HepG2 (cell line): ENCODE data around the gene ATPAF2. TPM values are rescaled to one million over a fixed set of nuclear protein-coding genes. Genes with fewer than 3 reads are reported as not detected.

Experiments used
- BORCS8-MEF2B ChIP-seq: sonication (generic); formaldehyde crosslinking; IDR thresholded peaks from 2 replicates; pipeline ENCODE4 v1.8.0; 2022; ENCODE audit warnings: mild to moderate bottlenecking, missing genetic modification reagents
- KDM3A ChIP-seq: IDR thresholded peaks from 2 replicates; pipeline ENCODE4 v1.6.1; 2018; ENCODE audit warnings: low read depth, missing compliant biosample characterization
- MAZ ChIP-seq, 2 experiments: sonication (generic) in 1 of 2; formaldehyde crosslinking in 1 of 2; IDR thresholded peaks; 2 replicates each; pipeline versions ENCODE4 v1.5.0 to v1.6.1; 2012 to 2020; ENCODE audit warnings: low read depth in 2 of 2, mild to moderate bottlenecking in 2 of 2, borderline replicate concordance in 1 of 2, improper control_type of control experiment in 1 of 2, low read length in 1 of 2, missing genetic modification reagents in 1 of 2, moderate library complexity in 1 of 2
- NFATC3 ChIP-seq: sonication (generic); formaldehyde crosslinking; IDR thresholded peaks from 2 replicates; pipeline ENCODE4 v1.5.1; 2020; ENCODE audit warnings: mild to moderate bottlenecking, missing genetic modification reagents
- NPAS2 ChIP-seq: sonication (generic); formaldehyde crosslinking; IDR thresholded peaks from 2 replicates; pipeline ENCODE4 v1.8.0; 2022; ENCODE audit warnings: mild to moderate bottlenecking, missing genetic modification reagents, borderline replicate concordance
- RAD21 ChIP-seq: fragments of 450-650 bp; formaldehyde crosslinking; IDR thresholded peaks from 2 replicates; pipeline ENCODE4 v1.5.0; 2020; ENCODE audit warnings: mild to moderate bottlenecking
- REL ChIP-seq: sonication (generic); formaldehyde crosslinking; conservative IDR thresholded peaks from 2 replicates; pipeline ENCODE4 v1.8.0; 2022; ENCODE audit warnings: mild to moderate bottlenecking, missing genetic modification reagents, moderate library complexity
- SALL1 ChIP-seq: sonication (generic); formaldehyde crosslinking; IDR thresholded peaks from 2 replicates; pipeline ENCODE4 v1.8.0; 2022; ENCODE audit warnings: mild to moderate bottlenecking, missing genetic modification reagents
- SMAD9 ChIP-seq: sonication (generic); formaldehyde crosslinking; IDR thresholded peaks from 2 replicates; pipeline ENCODE4 v1.5.1; 2020; ENCODE audit warnings: mild to moderate bottlenecking, missing genetic modification reagents
- SNAPC2 ChIP-seq: sonication (generic); formaldehyde crosslinking; IDR thresholded peaks from 2 replicates; pipeline ENCODE4 v1.8.1; 2022; ENCODE audit warnings: mild to moderate bottlenecking, missing genetic modification reagents
- SPEN ChIP-seq: sonication (generic); formaldehyde crosslinking; IDR thresholded peaks from 2 replicates; pipeline ENCODE4 v1.5.1; 2020; ENCODE audit warnings: low read depth, mild to moderate bottlenecking, missing genetic modification reagents
- WIZ ChIP-seq: sonication (generic); formaldehyde crosslinking; IDR thresholded peaks from 2 replicates; pipeline ENCODE4 v1.5.1; 2020; ENCODE audit warnings: mild to moderate bottlenecking, missing genetic modification reagents
- ZNF276 ChIP-seq: sonication (generic); formaldehyde crosslinking; IDR thresholded peaks from 2 replicates; pipeline ENCODE4 v1.4.0; 2020; ENCODE audit warnings: mild to moderate bottlenecking, low read depth, missing genetic modification reagents
- ZNF501 ChIP-seq: sonication (generic); formaldehyde crosslinking; IDR thresholded peaks from 2 replicates; pipeline ENCODE4 v1.5.1; 2020; ENCODE audit warnings: mild to moderate bottlenecking, moderate library complexity, missing genetic modification reagents
- ZNF547 ChIP-seq: sonication (generic); formaldehyde crosslinking; IDR thresholded peaks from 2 replicates; pipeline ENCODE4 v1.5.1; 2020; ENCODE audit warnings: mild to moderate bottlenecking, missing genetic modification reagents
- ZNF672 ChIP-seq: sonication (generic); formaldehyde crosslinking; IDR thresholded peaks from 2 replicates; pipeline ENCODE4 v1.8.1; 2022; ENCODE audit warnings: missing genetic modification reagents
- polyA plus RNA-seq, 8 experiments: library from polyadenylated mRNA; depleted of rRNA in 3 of 8; stranded (reverse) in 7 of 8; unstranded in 1 of 8; fragments of >200 nt; fragmentation: Illumina TruSeq in 4 of 8; extraction: Trizol in 4 of 8; gene quantifications; 2 replicates each; pipeline versions ENCODE4 v1.2.1 to v1.2.3, GENCODE V29; 2011 to 2016; ENCODE audit warnings: low read depth in 4 of 8, missing spikeins in 1 of 8, mixed read lengths in 1 of 8; ENCODE audit not compliant: insufficient read depth in 1 of 8
- total RNA-seq, 5 experiments: library from RNA; depleted of rRNA; stranded (reverse); fragments of >200 nt; fragmentation: Illumina TruSeq; extraction: Trizol; gene quantifications; 2 replicates each; pipeline ENCODE4 v1.2.3, GENCODE V29; 2016; ENCODE audit warnings: low read depth in 1 of 5
- TF ChIP-seq, protein P1 (sequence below): sonication (generic); formaldehyde crosslinking; conservative IDR thresholded peaks from 2 replicates; pipeline ENCODE4 v1.4.0; 2020; ENCODE audit warnings: mild to moderate bottlenecking, missing genetic modification reagents, moderate library complexity
- TF ChIP-seq, protein P2 (sequence below): sonication (generic); formaldehyde crosslinking; IDR thresholded peaks from 2 replicates; pipeline ENCODE4 v1.4.0; 2020; ENCODE audit warnings: mild to moderate bottlenecking, missing genetic modification reagents
- TF ChIP-seq, protein P3 (sequence below), 2 experiments: IDR thresholded peaks; 2 replicates each; pipeline ENCODE4 v1.6.1; 2011 to 2012; ENCODE audit warnings: low read length in 2 of 2, borderline replicate concordance in 1 of 2, low read depth in 1 of 2, mild to moderate bottlenecking in 1 of 2, moderate library complexity in 1 of 2

The ATPAF2 gene
- total and polyA plus RNA-seq, 2 of the 13 experiments (the other 11 are each of a cell fraction or from before 2014, with no cell fraction given) = 15.0 to 16.5 TPM

DNA sequence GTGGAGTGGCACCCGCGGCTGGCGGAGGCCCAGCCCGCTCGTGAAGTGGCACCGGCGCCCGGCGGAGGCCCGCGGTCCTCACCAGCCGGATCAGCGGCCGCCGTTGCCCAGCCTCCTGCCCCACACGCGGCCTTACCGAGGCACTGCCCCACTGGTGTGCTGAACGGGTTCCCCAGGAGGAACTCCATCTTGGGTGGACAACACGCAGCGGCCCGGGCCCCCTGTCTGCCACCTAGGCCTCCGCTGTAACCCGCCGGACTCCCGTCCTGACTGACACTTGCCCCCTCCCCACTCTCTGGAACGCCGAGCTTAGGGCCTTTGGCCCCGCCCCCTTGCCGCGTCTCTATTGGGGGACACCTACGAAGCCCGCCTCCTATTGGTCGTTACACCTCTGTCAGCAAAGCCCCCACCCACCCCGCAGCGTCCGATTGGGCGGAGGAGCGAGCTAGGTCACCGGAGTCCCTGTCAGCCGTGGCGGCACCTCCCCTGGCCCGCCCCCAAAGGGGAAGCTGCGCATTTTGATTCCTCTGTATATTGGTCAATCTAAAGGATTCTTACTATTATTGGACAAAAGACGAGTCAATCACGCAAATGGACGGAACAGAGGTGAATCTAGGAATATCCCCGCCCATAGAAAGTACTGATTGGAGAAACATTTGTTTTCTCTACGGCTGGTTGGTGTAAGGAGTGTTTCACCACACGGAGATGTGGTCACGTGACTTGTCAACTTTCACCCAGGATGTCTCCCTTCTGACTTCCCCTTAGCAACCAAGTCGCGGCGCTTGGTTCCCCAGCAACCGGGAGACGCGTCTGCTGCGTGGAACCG lies 66.6 kb downstream of the ATPAF2 start, which contains the start of the genes DRC3 and TOM1L2 (continued):
- TF ChIP-seq, protein P1, sequence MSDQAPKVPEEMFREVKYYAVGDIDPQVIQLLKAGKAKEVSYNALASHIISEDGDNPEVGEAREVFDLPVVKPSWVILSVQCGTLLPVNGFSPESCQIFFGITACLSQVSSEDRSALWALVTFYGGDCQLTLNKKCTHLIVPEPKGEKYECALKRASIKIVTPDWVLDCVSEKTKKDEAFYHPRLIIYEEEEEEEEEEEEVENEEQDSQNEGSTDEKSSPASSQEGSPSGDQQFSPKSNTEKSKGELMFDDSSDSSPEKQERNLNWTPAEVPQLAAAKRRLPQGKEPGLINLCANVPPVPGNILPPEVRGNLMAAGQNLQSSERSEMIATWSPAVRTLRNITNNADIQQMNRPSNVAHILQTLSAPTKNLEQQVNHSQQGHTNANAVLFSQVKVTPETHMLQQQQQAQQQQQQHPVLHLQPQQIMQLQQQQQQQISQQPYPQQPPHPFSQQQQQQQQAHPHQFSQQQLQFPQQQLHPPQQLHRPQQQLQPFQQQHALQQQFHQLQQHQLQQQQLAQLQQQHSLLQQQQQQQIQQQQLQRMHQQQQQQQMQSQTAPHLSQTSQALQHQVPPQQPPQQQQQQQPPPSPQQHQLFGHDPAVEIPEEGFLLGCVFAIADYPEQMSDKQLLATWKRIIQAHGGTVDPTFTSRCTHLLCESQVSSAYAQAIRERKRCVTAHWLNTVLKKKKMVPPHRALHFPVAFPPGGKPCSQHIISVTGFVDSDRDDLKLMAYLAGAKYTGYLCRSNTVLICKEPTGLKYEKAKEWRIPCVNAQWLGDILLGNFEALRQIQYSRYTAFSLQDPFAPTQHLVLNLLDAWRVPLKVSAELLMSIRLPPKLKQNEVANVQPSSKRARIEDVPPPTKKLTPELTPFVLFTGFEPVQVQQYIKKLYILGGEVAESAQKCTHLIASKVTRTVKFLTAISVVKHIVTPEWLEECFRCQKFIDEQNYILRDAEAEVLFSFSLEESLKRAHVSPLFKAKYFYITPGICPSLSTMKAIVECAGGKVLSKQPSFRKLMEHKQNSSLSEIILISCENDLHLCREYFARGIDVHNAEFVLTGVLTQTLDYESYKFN (CRISPR knock-in tag) = peak; percentile 14; the same call in 1 of the 2 replicates
- TF ChIP-seq NPAS2 (no peak), SPEN (CRISPR knock-in tag) (peak; percentile 68), RAD21 (CRISPR knock-in tag) (0 out of 2 replicates have a peak, but pooled peaks have one; percentile 25), MAZ (IDR thresholded peaks at IDR 0.05; ENCODE audit: borderline replicate concordance, low read depth, low read length) (peak; percentile 94), MAZ (CRISPR knock-in tag; IDR thresholded peaks at IDR 0.05; ENCODE audit: low read depth) (peak; percentile 92), SMAD9 (CRISPR knock-in tag) (no peak), BORCS8-MEF2B (CRISPR knock-in tag) (no peak), ZNF276 (CRISPR knock-in tag) (no peak), SNAPC2 (CRISPR knock-in tag) (no peak), REL (CRISPR knock-in tag) (no peak), KDM3A (no peak), ZNF672 (no peak), ZNF501 (CRISPR knock-in tag) (no peak; the same call in 1 of the 2 replicates), SALL1 (CRISPR knock-in tag) (peak; percentile 59), WIZ (CRISPR knock-in tag) (no peak), ZNF547 (CRISPR knock-in tag) (0 out of 2 replicates have a peak, but pooled peaks have one; percentile 31), NFATC3 (CRISPR knock-in tag) (no peak)
- TF ChIP-seq, protein P2, sequence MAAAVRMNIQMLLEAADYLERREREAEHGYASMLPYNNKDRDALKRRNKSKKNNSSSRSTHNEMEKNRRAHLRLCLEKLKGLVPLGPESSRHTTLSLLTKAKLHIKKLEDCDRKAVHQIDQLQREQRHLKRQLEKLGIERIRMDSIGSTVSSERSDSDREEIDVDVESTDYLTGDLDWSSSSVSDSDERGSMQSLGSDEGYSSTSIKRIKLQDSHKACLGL (CRISPR knock-in tag) = no peak
- TF ChIP-seq, protein P3, sequence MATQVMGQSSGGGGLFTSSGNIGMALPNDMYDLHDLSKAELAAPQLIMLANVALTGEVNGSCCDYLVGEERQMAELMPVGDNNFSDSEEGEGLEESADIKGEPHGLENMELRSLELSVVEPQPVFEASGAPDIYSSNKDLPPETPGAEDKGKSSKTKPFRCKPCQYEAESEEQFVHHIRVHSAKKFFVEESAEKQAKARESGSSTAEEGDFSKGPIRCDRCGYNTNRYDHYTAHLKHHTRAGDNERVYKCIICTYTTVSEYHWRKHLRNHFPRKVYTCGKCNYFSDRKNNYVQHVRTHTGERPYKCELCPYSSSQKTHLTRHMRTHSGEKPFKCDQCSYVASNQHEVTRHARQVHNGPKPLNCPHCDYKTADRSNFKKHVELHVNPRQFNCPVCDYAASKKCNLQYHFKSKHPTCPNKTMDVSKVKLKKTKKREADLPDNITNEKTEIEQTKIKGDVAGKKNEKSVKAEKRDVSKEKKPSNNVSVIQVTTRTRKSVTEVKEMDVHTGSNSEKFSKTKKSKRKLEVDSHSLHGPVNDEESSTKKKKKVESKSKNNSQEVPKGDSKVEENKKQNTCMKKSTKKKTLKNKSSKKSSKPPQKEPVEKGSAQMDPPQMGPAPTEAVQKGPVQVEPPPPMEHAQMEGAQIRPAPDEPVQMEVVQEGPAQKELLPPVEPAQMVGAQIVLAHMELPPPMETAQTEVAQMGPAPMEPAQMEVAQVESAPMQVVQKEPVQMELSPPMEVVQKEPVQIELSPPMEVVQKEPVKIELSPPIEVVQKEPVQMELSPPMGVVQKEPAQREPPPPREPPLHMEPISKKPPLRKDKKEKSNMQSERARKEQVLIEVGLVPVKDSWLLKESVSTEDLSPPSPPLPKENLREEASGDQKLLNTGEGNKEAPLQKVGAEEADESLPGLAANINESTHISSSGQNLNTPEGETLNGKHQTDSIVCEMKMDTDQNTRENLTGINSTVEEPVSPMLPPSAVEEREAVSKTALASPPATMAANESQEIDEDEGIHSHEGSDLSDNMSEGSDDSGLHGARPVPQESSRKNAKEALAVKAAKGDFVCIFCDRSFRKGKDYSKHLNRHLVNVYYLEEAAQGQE (IDR thresholded peaks at IDR 0.05; ENCODE audit: borderline replicate concordance in 1 of 2, low read depth in 1 of 2, low read length in 2 of 2) = no peak
